Ishikawa (cell line): ENCODE measurements around the gene CCN2.

Experiments used
- CEBPB ChIP-seq: IDR thresholded peaks from 2 replicates; pipeline ENCODE4 v1.6.1; 2012
- CREB1 ChIP-seq: IDR thresholded peaks from 2 replicates; pipeline ENCODE4 v1.6.1; 2012; ENCODE audit warnings: low read depth
- EGR1 ChIP-seq: IDR thresholded peaks from 2 replicates; pipeline ENCODE4 v1.6.1; 2012
- NFIC ChIP-seq: IDR thresholded peaks from 2 replicates; pipeline ENCODE4 v1.6.1; 2012
- RAD21 ChIP-seq: IDR thresholded peaks from 2 replicates; pipeline ENCODE4 v1.6.1; 2012; ENCODE audit warnings: low read depth
- TAF1 ChIP-seq: IDR thresholded peaks from 2 replicates; pipeline ENCODE4 v1.6.1; 2012; ENCODE audit warnings: low read depth, mild to moderate bottlenecking
- TF ChIP-seq, protein P1 (sequence below): IDR thresholded peaks from 2 replicates; pipeline ENCODE4 v1.6.1; 2012
- TF ChIP-seq, protein P2 (sequence below): IDR thresholded peaks from 2 replicates; pipeline ENCODE4 v1.6.1; 2012

DNA sequence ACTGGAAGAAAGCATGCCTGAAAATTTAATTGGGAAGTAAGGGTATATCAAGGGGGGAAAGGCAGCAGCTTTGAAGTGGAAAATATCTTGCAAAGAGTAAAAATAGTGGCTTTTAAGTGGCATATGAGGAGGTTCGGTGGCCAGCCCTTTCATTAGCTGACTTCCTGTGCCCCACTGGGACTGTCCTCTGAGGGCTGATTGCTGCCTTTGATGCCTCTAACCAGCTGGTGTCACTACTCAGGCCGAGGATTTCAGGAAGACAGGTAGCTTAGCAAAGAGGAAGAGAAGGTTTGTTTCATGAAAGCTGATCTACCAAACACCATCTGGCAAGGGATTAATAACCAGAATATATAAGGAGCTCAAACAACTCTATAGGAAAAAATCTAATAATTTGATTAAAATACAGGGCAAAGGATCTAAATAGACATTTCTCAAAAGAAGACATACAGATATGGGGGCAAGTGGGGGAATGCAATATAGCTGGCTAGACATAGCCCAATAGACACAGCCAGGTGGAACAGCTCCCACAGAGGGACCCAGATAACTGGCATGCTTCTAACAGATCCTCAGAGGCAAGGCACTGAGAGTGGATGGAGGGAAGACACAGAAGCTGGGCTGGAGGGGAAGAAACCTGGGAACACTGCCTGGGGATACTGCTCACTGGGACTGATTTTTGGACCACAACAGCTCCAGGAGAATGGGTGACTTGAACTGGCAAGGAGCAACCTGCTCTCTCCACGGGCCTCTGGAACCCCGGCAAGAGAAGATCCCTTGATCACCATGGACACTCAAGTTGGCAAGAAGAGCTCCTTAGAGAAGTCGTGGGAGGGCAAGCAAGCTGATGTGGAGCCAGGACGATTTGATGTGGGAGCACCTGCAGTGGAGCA is 33.2 kb downstream of the CCN2 start:
- TF ChIP-seq CREB1: no peak
- TF ChIP-seq, protein P1, sequence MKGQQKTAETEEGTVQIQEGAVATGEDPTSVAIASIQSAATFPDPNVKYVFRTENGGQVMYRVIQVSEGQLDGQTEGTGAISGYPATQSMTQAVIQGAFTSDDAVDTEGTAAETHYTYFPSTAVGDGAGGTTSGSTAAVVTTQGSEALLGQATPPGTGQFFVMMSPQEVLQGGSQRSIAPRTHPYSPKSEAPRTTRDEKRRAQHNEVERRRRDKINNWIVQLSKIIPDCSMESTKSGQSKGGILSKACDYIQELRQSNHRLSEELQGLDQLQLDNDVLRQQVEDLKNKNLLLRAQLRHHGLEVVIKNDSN: no peak
- TF ChIP-seq NFIC: no peak
- TF ChIP-seq, protein P2, sequence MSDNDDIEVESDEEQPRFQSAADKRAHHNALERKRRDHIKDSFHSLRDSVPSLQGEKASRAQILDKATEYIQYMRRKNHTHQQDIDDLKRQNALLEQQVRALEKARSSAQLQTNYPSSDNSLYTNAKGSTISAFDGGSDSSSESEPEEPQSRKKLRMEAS: no peak
- TF ChIP-seq RAD21: no peak
- TF ChIP-seq CEBPB: no peak
- no peak for TF ChIP-seq TAF1
- no peak for TF ChIP-seq EGR1
